Stomach smooth muscle (tissue), 2 donors: Measurements from ENCODE around the gene AEBP1.

Experiments
- H3K27ac ChIP-seq: one replicate; pipeline ENCODE4 v1.7.0; 2013; ENCODE audit warnings: mild to moderate bottlenecking, low read length, inconsistent platforms
- H3K27me3 ChIP-seq, 2 donors: one replicate each; pipeline ENCODE4 v1.7.0; 2013; ENCODE audit warnings: low read length in 2 of 2; ENCODE audit not compliant: insufficient read depth in 2 of 2, control insufficient read depth in 1 of 2
- H3K36me3 ChIP-seq, 2 donors: one replicate each; pipeline ENCODE4 v1.7.0; 2013; ENCODE audit warnings: low read length in 2 of 2; ENCODE audit not compliant: control insufficient read depth in 2 of 2, insufficient read depth in 2 of 2
- H3K4me1 ChIP-seq: one replicate; pipeline ENCODE4 v1.7.0; 2013; ENCODE audit warnings: low read length; ENCODE audit not compliant: control insufficient read depth, insufficient read depth
- H3K4me3 ChIP-seq, 2 donors: one replicate each; pipeline ENCODE4 v1.7.0; 2013; ENCODE audit warnings: low read length in 2 of 2
- H3K9ac ChIP-seq, 2 donors: one replicate each; pipeline ENCODE4 v1.7.0; 2013; ENCODE audit warnings: low read length in 2 of 2, mild to moderate bottlenecking in 1 of 2
- H3K9me3 ChIP-seq, 2 donors: one replicate each; pipeline ENCODE4 v1.7.0; 2013; ENCODE audit warnings: low read length in 2 of 2; ENCODE audit not compliant: control insufficient read depth in 2 of 2
- donor health status: healthy.
- donor health status: Pancreatic carcinoma.

AEBP1 gene

DNA sequence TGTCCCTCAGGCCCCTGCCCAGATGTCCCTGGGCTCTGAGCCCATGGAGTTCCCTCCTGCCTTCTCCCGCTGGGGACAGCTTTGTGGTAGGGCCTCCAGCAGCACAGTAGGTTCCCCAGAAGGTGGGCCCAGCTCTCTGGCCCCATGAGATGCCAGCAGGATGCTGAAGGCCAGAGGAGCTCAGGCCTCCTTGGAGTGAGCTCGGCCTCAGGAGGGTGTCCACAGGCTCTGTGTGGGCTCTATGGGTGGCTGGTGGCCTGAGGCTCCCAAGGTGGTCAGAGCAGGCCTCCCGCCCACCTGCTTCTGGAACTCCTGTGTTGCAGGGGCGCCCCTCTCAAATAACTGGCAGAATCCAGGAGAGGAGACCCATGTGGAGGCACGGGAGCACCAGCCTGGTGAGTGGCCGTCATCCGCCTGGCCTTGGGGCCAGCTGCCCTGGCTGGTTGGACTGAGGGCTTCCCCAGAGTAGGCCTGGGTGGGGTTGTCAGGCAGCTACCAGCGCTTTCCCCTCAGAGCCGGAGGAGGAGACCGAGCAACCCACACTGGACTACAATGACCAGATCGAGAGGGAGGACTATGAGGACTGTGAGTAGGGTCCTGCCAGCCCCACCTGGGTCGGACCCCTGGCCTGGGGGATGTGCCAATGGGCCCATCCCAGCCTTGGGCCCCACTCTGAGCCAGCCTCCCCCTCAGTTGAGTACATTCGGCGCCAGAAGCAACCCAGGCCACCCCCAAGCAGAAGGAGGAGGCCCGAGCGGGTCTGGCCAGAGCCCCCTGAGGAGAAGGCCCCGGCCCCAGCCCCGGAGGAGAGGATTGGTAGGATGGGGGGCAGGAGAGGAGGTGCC lies 3.2 kb downstream of the AEBP1 start:
- Histone ChIP-seq H3K9ac (no peak overlapping the region), H3K27me3 (peaks cover 4 to 42% of the 10 kb centered on the region in 2 donors), H3K4me1 (peaks cover 37% of the 10 kb centered on the region), H3K9me3 (no peaks in the 10 kb centered on the region), H3K27ac (peak overlapping the region; percentile 11), H3K4me3 (no peak overlapping the region), H3K36me3 (peaks cover 0 to 7% of the 10 kb centered on the region in 2 donors)

DNA sequence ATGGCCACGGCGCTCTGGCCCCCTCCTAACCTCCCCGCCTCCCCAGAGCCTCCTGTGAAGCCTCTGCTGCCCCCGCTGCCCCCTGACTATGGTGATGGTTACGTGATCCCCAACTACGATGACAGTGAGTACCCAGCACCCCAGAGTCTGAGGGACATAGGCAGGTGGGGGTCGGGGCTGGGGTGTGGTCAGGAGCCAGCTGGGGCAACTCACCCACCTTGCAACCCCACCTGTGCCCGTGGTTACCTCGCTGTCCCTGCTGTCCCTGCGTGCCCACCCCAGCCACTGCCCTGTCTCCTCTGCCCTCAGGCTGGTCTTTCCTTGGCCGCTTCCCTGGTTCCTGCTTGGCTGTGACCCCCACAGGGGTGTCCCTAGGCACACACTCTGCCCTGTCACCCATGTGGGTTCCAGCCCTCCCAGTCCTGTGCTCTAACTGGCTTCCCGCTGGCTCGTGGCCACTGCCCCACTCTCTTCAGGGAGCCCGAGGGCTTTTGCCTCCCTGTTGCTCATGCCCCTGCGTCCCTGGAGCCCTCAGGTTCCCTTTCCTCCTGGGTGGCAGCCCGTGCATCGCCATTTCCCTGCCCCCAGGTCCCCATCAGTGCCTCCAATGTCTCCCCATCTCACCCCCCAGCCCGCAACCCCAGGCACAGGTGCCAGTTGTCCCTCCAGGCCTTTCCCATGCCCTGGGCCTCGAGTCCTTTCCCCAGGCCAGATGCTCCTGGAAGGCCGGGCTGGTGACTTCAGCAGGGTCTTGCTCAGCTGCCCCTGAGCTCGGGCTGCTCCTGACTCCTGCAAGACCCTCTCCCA lies 4.0 kb downstream of the AEBP1 start:
- H3K4me1 ChIP-seq = peaks cover 30% of the 10 kb centered on the region
- H3K4me3 ChIP-seq = no peak overlapping the region
- peaks cover 0 to 7% of the 10 kb centered on the region in 2 donors for H3K36me3 ChIP-seq

DNA sequence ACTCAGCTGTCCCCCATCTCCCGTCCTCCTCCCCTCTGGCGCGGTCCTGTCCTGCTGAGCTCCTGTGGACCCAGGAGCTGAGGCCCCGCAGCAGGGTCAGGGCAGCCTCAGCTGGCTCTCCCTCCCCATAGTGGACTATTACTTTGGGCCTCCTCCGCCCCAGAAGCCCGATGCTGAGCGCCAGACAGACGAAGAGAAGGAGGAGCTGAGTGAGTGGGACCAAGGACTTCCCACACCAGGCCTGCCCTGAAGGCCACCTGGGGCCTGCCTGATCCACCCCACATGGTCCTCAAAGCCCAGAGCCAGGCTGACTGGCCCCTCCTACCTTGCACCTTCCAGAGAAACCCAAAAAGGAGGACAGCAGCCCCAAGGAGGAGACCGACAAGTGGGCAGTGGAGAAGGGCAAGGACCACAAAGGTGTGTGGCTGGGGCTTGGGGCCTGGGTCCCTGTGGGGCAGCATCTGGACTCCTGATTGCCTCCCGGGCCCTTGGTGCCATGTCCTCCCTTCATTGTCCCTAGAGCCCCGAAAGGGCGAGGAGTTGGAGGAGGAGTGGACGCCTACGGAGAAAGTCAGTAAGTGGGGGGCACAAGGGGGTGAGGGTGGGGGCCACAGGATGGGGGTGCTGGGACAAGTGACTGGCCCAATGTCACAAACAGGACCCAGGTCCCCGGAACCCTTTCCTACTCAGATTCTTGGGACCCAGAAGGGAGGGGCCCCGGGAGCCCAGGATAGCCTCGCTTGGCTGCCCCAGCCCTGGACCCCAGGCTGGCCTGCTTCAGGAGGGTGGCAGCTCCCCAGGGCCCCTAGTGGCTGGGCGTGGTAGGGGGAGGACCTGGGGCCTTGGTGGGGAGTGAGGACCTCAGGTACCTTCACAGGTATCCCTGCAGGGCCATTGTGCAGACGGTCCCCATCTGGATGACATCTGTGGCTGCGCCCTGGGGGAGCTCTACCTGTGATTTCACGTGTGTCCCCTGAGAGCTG lies 4.9 kb downstream of the AEBP1 start:
- Histone ChIP-seq H3K27ac (no peak overlapping the region), H3K9me3 (no peaks in the 10 kb centered on the region), H3K4me1 (peaks cover 25% of the 10 kb centered on the region), H3K36me3 (peaks cover 1 to 11% of the 10 kb centered on the region in 2 donors), H3K27me3 (peaks cover 4 to 38% of the 10 kb centered on the region in 2 donors), H3K9ac (peak overlapping the region in 1 of 2 donors; percentile 21), H3K4me3 (no peak overlapping the region)

More for the DNA sequence above, 4.0 kb downstream of the AEBP1 start:
- H3K27ac ChIP-seq = no peak overlapping the region
- no peaks in the 10 kb centered on the region for H3K9me3 ChIP-seq
- peaks cover 4 to 42% of the 10 kb centered on the region in 2 donors for H3K27me3 ChIP-seq
- no peak overlapping the region for H3K9ac ChIP-seq

DNA sequence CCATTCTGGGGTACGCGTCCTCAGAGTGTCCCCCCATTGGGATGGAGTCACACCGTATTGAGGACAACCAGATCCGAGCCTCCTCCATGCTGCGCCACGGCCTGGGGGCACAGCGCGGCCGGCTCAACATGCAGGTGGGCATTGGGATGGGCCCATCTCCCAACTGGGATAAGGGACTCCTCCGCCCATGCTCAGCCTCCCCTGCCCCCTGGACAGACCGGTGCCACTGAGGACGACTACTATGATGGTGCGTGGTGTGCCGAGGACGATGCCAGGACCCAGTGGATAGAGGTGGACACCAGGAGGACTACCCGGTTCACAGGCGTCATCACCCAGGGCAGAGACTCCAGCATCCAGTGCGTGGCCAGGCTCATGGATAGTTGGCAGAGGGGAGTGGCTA lies 5.8 kb downstream of the AEBP1 start:
- Histone ChIP-seq H3K36me3 (peaks cover 6 to 14% of the 10 kb centered on the region in 2 donors), H3K4me3 (no peak overlapping the region), H3K27ac (no peak overlapping the region), H3K4me1 (peaks cover 18% of the 10 kb centered on the region), H3K9ac (no peak overlapping the region), H3K27me3 (peaks cover 4 to 30% of the 10 kb centered on the region in 2 donors), H3K9me3 (no peaks in the 10 kb centered on the region)

- peaks cover 8% of the 10 kb centered on the region for H3K4me1 ChIP-seq
- H3K9ac ChIP-seq = no peak overlapping the region
- H3K27ac ChIP-seq = no peak overlapping the region
- H3K27me3 ChIP-seq = peaks cover 2 to 26% of the 10 kb centered on the region in 2 donors
- peaks cover 14 to 23% of the 10 kb centered on the region in 2 donors for H3K36me3 ChIP-seq
- H3K4me3 ChIP-seq = no peak overlapping the region
- no peaks in the 10 kb centered on the region for H3K9me3 ChIP-seq
These were observed 6.8 kb downstream of the AEBP1 start for GRCh38 chr7:44110719-44111635.

GRCh38 chr7:44111761-44112160 lies 7.6 kb downstream of the AEBP1 start:
- H3K27ac ChIP-seq = no peak overlapping the region
- peaks cover 2 to 19% of the 10 kb centered on the region in 2 donors for H3K27me3 ChIP-seq
- H3K9me3 ChIP-seq = no peaks in the 10 kb centered on the region
- H3K4me3 ChIP-seq = no peak overlapping the region
- peaks cover 4% of the 10 kb centered on the region for H3K4me1 ChIP-seq
- no peak overlapping the region for H3K9ac ChIP-seq
- peaks cover 17 to 23% of the 10 kb centered on the region in 2 donors for H3K36me3 ChIP-seq

GRCh38 chr7:44112231-44112996 lies 8.3 kb downstream of the AEBP1 start:
- Histone ChIP-seq H3K9ac (no peak overlapping the region), H3K36me3 (peaks cover 20 to 23% of the 10 kb centered on the region in 2 donors), H3K9me3 (no peaks in the 10 kb centered on the region), H3K27me3 (peaks cover 2 to 13% of the 10 kb centered on the region in 2 donors), H3K4me3 (no peak overlapping the region), H3K27ac (no peak overlapping the region), H3K4me1 (no peaks in the 10 kb centered on the region)

DNA sequence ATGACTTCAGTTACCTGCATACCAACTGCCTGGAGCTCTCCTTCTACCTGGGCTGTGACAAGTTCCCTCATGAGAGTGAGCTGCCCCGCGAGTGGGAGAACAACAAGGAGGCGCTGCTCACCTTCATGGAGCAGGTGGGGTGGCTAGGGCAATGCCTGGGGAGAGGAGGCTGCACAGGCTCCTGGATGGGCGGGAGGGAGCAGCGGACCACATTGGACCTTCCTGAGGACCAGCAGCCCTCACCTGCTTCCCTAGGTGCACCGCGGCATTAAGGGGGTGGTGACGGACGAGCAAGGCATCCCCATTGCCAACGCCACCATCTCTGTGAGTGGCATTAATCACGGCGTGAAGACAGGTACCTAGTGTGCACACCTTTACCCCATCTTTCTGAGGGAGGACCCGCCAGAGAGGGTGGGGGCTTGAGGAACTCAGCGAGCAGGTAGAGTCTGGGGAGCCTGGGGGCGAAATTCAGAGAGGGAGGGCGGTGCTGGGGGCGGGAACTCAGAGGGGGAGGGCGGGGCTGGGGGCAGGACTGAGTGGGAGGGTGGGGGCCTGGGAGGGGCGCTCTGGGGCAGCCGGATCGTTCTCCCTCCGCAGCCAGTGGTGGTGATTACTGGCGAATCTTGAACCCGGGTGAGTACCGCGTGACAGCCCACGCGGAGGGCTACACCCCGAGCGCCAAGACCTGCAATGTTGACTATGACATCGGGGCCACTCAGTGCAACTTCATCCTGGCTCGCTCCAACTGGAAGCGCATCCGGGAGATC lies 9.0 kb downstream of the AEBP1 start:
- Histone ChIP-seq H3K36me3 (peaks cover 25 to 28% of the 10 kb centered on the region in 2 donors), H3K27ac (no peak overlapping the region), H3K9ac (no peak overlapping the region), H3K27me3 (peaks cover 2 to 13% of the 10 kb centered on the region in 2 donors), H3K4me1 (no peaks in the 10 kb centered on the region), H3K4me3 (no peak overlapping the region), H3K9me3 (no peaks in the 10 kb centered on the region)
